HEK293 (cell line): ENCODE data around the gene BMF.

Source experiments
- EGR2 ChIP-seq: fragments of 450-650 bp; formaldehyde crosslinking; IDR thresholded peaks from 2 replicates; pipeline ENCODE4 v1.5.1; 2016; ENCODE audit warnings: low read depth, missing biosample characterization, missing genetic modification characterization
- GLIS2 ChIP-seq: fragments of 450-650 bp; formaldehyde crosslinking; IDR thresholded peaks from 2 replicates; pipeline ENCODE4 v1.5.1; 2016; ENCODE audit warnings: missing biosample characterization, missing genetic modification characterization
- KLF17 ChIP-seq: fragments of 450-650 bp; formaldehyde crosslinking; IDR thresholded peaks from 2 replicates; pipeline ENCODE4 v1.5.1; 2016; ENCODE audit warnings: missing biosample characterization, missing genetic modification characterization
- OSR2 ChIP-seq: fragments of 450-650 bp; formaldehyde crosslinking; IDR thresholded peaks from 2 replicates; pipeline ENCODE4 v1.5.1; 2016; ENCODE audit warnings: missing biosample characterization, missing genetic modification characterization
- REST ChIP-seq: fragments of 450-650 bp; formaldehyde crosslinking; IDR thresholded peaks from 2 replicates; pipeline ENCODE4 v1.5.1; 2016; ENCODE audit warnings: missing biosample characterization, missing genetic modification characterization
- SP7 ChIP-seq: fragments of 450-650 bp; formaldehyde crosslinking; IDR thresholded peaks from 2 replicates; pipeline ENCODE4 v1.5.1; 2016; ENCODE audit warnings: missing biosample characterization, missing genetic modification characterization
- TRIM28 ChIP-seq: IDR thresholded peaks from 2 replicates; pipeline ENCODE4 v1.6.1; 2011; ENCODE audit warnings: low read length, control low read depth, borderline replicate concordance
- WT1 ChIP-seq: fragments of 450-650 bp; formaldehyde crosslinking; IDR thresholded peaks from 2 replicates; pipeline ENCODE4 v1.5.1; 2016; ENCODE audit warnings: missing biosample characterization, missing genetic modification characterization
- YY1 ChIP-seq: fragments of 450-650 bp; formaldehyde crosslinking; IDR thresholded peaks from 2 replicates; pipeline ENCODE4 v1.5.1; 2018; ENCODE audit warnings: missing biosample characterization, missing genetic modification characterization
- ZBTB49 ChIP-seq: fragments of 450-650 bp; formaldehyde crosslinking; IDR thresholded peaks from 2 replicates; pipeline ENCODE4 v1.5.1; 2016; ENCODE audit warnings: missing biosample characterization, missing genetic modification characterization, low read depth
- ZFHX2 ChIP-seq: fragments of 450-650 bp; formaldehyde crosslinking; conservative IDR thresholded peaks from 2 replicates; pipeline ENCODE4 v1.5.1; 2016; ENCODE audit warnings: missing biosample characterization, missing genetic modification characterization
- ZFP37 ChIP-seq: fragments of 450-650 bp; formaldehyde crosslinking; IDR thresholded peaks from 2 replicates; pipeline ENCODE4 v1.5.1; 2016; ENCODE audit warnings: missing biosample characterization, missing genetic modification characterization
- ZNF114 ChIP-seq: fragments of 450-650 bp; formaldehyde crosslinking; IDR thresholded peaks from 2 replicates; pipeline ENCODE4 v1.5.0; 2017; ENCODE audit warnings: missing biosample characterization, missing genetic modification characterization
- ZNF155 ChIP-seq: fragments of 450-650 bp; formaldehyde crosslinking; IDR thresholded peaks from 2 replicates; pipeline ENCODE4 v1.5.1; 2016; ENCODE audit warnings: missing biosample characterization, missing genetic modification characterization
- ZNF221 ChIP-seq: fragments of 450-650 bp; formaldehyde crosslinking; IDR thresholded peaks from 2 replicates; pipeline ENCODE4 v1.5.1; 2017; ENCODE audit warnings: missing biosample characterization, missing genetic modification characterization, borderline replicate concordance
- ZNF223 ChIP-seq: fragments of 450-650 bp; formaldehyde crosslinking; IDR thresholded peaks from 2 replicates; pipeline ENCODE4 v1.5.1; 2016; ENCODE audit warnings: missing biosample characterization, missing genetic modification characterization
- ZNF23 ChIP-seq: fragments of 450-650 bp; formaldehyde crosslinking; IDR thresholded peaks from 2 replicates; pipeline ENCODE4 v1.5.1; 2016; ENCODE audit warnings: missing biosample characterization, missing genetic modification characterization, borderline replicate concordance
- ZNF473 ChIP-seq: fragments of 450-650 bp; formaldehyde crosslinking; IDR thresholded peaks from 2 replicates; pipeline ENCODE4 v1.5.1; 2017; ENCODE audit warnings: missing biosample characterization, missing genetic modification characterization
- ZNF580 ChIP-seq: fragments of 450-650 bp; formaldehyde crosslinking; IDR thresholded peaks from 2 replicates; pipeline ENCODE4 v1.5.1; 2016; ENCODE audit warnings: missing biosample characterization, missing genetic modification characterization
- ZNF785 ChIP-seq: fragments of 450-650 bp; formaldehyde crosslinking; IDR thresholded peaks from 2 replicates; pipeline ENCODE4 v1.5.1; 2016; ENCODE audit warnings: missing biosample characterization, missing genetic modification characterization
- ZSCAN16 ChIP-seq: fragments of 450-650 bp; formaldehyde crosslinking; IDR thresholded peaks from 2 replicates; pipeline ENCODE4 v1.5.1; 2016; ENCODE audit warnings: missing biosample characterization, missing genetic modification characterization
- ZSCAN18 ChIP-seq: fragments of 450-650 bp; formaldehyde crosslinking; IDR thresholded peaks from 2 replicates; pipeline ENCODE4 v1.5.1; 2016; ENCODE audit warnings: missing biosample characterization, missing genetic modification characterization
- ZSCAN30 ChIP-seq: fragments of 450-650 bp; IDR thresholded peaks from 2 replicates; pipeline ENCODE4 v1.5.1; 2018; ENCODE audit warnings: missing biosample characterization, mild to moderate bottlenecking, missing genetic modification characterization, moderate library complexity

BMF gene

GRCh38 chr15:40092256-40092978, 16.3 kb downstream of the BMF start (continued):
- no peak for TF ChIP-seq ZBTB49 (tag by site-specific recombination)
- peak; percentile 28; the same call in 1 of the 2 replicates for TF ChIP-seq YY1
- TF ChIP-seq EGR2 (tag by site-specific recombination) = peak; percentile 86
- TF ChIP-seq ZNF223 (tag by site-specific recombination) = no peak; the same call in 1 of the 2 replicates
- TF ChIP-seq ZSCAN16 = peak; percentile 68
- TF ChIP-seq ZNF221 (tag by site-specific recombination) = no peak
- TF ChIP-seq ZNF23 = no peak
- TF ChIP-seq ZSCAN30 = peak; percentile 94
- TF ChIP-seq REST (tag by site-specific recombination) = no peak
- TF ChIP-seq OSR2 (tag by site-specific recombination) = peak; percentile 93
- no peak for TF ChIP-seq ZNF114
- peak; percentile 82 for TF ChIP-seq ZNF473
- TF ChIP-seq SP7 (tag by site-specific recombination) = peak; percentile 98
- peak; percentile 68 for TF ChIP-seq GLIS2
- no peak for TF ChIP-seq ZFP37 (tag by site-specific recombination)
- peak; percentile 88; the same call in 1 of the 2 replicates for TF ChIP-seq ZNF785 (tag by site-specific recombination)
- peak; percentile 95 for TF ChIP-seq ZSCAN18 (tag by site-specific recombination)
- TF ChIP-seq ZNF580 = peak; percentile 93
- TF ChIP-seq KLF17 (tag by site-specific recombination) = peak; percentile 97
- no peak for TF ChIP-seq ZNF155 (tag by site-specific recombination)
- TF ChIP-seq WT1 = peak; percentile 97
- peak; percentile 74; the same call in 1 of the 2 replicates for TF ChIP-seq TRIM28
- peak; percentile 91 for TF ChIP-seq ZFHX2 (tag by site-specific recombination)
